Neuronal stem cell (in vitro differentiated cells): Measurements from ENCODE around the gene FCHO2.

Experiments
- DNase-seq: peaks from one replicate; pipeline ENCODE4 v3.0.0-alpha.2; 2013; ENCODE audit warnings: low spot score
- H2AFZ ChIP-seq: one replicate; pipeline ENCODE4 v1.6.1; 2013; ENCODE audit warnings: mild to moderate bottlenecking, low read length, inconsistent platforms
- H2AK5ac ChIP-seq: 2 replicates; pipeline ENCODE4 v1.6.1; 2013; ENCODE audit warnings: low read depth, mild to moderate bottlenecking, inconsistent platforms, low read length, moderate library complexity, mixed read lengths
- H2BK120ac ChIP-seq: 2 replicates; pipeline ENCODE4 v1.6.1; 2013; ENCODE audit warnings: low read depth, mild to moderate bottlenecking, inconsistent platforms, low read length, moderate library complexity, mixed read lengths
- H2BK12ac ChIP-seq: one replicate; pipeline ENCODE4 v1.6.1; 2013; ENCODE audit warnings: low read length, inconsistent platforms
- H2BK15ac ChIP-seq: 2 replicates; pipeline ENCODE4 v1.6.1; 2013; ENCODE audit warnings: mild to moderate bottlenecking, low read length, inconsistent platforms, mixed read lengths
- H2BK5ac ChIP-seq: one replicate; pipeline ENCODE4 v1.6.1; 2013; ENCODE audit warnings: inconsistent platforms, mild to moderate bottlenecking, low read length, moderate library complexity
- H3K14ac ChIP-seq: one replicate; pipeline ENCODE4 v1.6.1; 2013; ENCODE audit warnings: low read length, inconsistent platforms
- H3K18ac ChIP-seq: 2 replicates; pipeline ENCODE4 v1.6.1; 2013; ENCODE audit warnings: low read length, inconsistent platforms
- H3K23ac ChIP-seq: 2 replicates; pipeline ENCODE4 v1.6.1; 2013; ENCODE audit warnings: low read depth, mild to moderate bottlenecking, mixed read lengths, low read length, inconsistent platforms; ENCODE audit not compliant: poor library complexity
- H3K27ac ChIP-seq: replicated peaks from 3 replicates; pipeline ENCODE4 v1.5.1; 2013; ENCODE audit warnings: low read length, inconsistent platforms
- H3K27me3 ChIP-seq, 3 experiments: 2 replicates each; pipeline ENCODE4 v1.6.1; 2013; ENCODE audit warnings: low read length in 3 of 3, mild to moderate bottlenecking in 2 of 3, inconsistent platforms in 1 of 3, low read depth in 1 of 3, mixed read lengths in 1 of 3, moderate library complexity in 1 of 3; ENCODE audit not compliant: control insufficient read depth in 3 of 3, insufficient read depth in 3 of 3
- H3K36me3 ChIP-seq, 2 donors: replicated peaks in 1 of 2; 2 replicates each; pipeline ENCODE4 v1.6.1; 2013; ENCODE audit warnings: low read length in 2 of 2; ENCODE audit not compliant: control insufficient read depth in 2 of 2, insufficient read depth in 2 of 2
- H3K4ac ChIP-seq: 2 replicates; pipeline ENCODE4 v1.6.1; 2013; ENCODE audit warnings: inconsistent platforms, mild to moderate bottlenecking, low read length, moderate library complexity
- H3K4me1 ChIP-seq, 2 donors: 1 replicate in 1 of 2; 2 replicates in 1 of 2; pipeline ENCODE4 v1.6.1; 2013; ENCODE audit warnings: low read length in 2 of 2, low read depth in 1 of 2; ENCODE audit not compliant: control insufficient read depth in 2 of 2, insufficient read depth in 1 of 2
- H3K4me2 ChIP-seq: one replicate; pipeline ENCODE4 v1.6.1; 2013; ENCODE audit warnings: mild to moderate bottlenecking, low read length, inconsistent platforms; ENCODE audit not compliant: insufficient read depth, poor library complexity, severe bottlenecking
- H3K4me3 ChIP-seq, 2 donors: 2 replicates each; pipeline ENCODE4 v1.5.1; 2013; ENCODE audit warnings: low read length in 2 of 2, mild to moderate bottlenecking in 2 of 2, inconsistent platforms in 1 of 2, moderate library complexity in 1 of 2
- H3K79me1 ChIP-seq: one replicate; pipeline ENCODE4 v1.6.1; 2013; ENCODE audit warnings: low read depth, mild to moderate bottlenecking, inconsistent platforms, low read length, moderate library complexity
- H3K9ac ChIP-seq: one replicate; pipeline ENCODE4 v1.6.1; 2013; ENCODE audit warnings: mild to moderate bottlenecking, low read depth, low read length, inconsistent platforms; ENCODE audit not compliant: poor library complexity
- H3K9me3 ChIP-seq, 2 donors: replicated peaks in 1 of 2; 2 replicates each; pipeline versions ENCODE3 to v1.6.1; 2013; ENCODE audit warnings: low read length in 2 of 2, mild to moderate bottlenecking in 2 of 2, inconsistent platforms in 1 of 2, low read depth in 1 of 2, mixed read lengths in 1 of 2, moderate library complexity in 1 of 2; ENCODE audit not compliant: control insufficient read depth in 2 of 2, insufficient read depth in 1 of 2
- H4K8ac ChIP-seq: one replicate; pipeline ENCODE4 v1.6.1; 2013; ENCODE audit warnings: low read depth, mild to moderate bottlenecking, inconsistent platforms, low read length, moderate library complexity
- H4K91ac ChIP-seq: one replicate; pipeline ENCODE4 v1.6.1; 2013; ENCODE audit warnings: low read length, low read depth, mild to moderate bottlenecking, inconsistent platforms; ENCODE audit not compliant: poor library complexity
- WGBS, 2 donors: extraction: QIAGEN DNeasy Blood & Tissue Kit; methylation state at CpG; one replicate each; pipeline ENCODE4 v1.1.7; 2013; ENCODE audit warnings: missing lambda C conversion rate in 2 of 2, mixed read lengths in 1 of 2; ENCODE audit not compliant: insufficient read length in 2 of 2, insufficient replicate concordance in 1 of 2; ENCODE audit errors: extremely low coverage in 2 of 2; 5-methylcytosine and 5-hydroxymethylcytosine counted together

The FCHO2 gene

DNA sequence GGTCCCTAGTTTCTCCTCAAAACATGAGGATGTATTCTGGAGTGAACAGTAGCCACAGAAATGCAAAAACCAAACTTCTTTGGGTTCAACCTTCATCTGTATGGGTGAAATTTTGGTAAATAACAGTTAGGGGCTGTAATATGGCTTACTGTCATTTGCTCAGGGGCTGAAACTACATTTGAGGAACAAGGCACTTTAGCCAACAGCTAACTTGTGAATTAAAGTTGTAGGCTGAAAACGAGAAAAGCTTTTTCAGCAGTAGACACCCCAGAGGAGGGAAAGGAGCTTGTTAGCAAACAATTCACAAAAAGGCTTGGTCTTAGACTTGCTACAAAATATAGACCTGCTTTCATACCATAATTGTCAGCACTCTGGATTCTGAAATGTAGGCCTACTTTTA lies 171.1 kb downstream of the FCHO2 start:
- Histone ChIP-seq H3K27me3 (peaks cover 0 to 62% (median 4%) of the 10 kb centered on the region in 3 experiments), H3K79me1 (no peaks in the 10 kb centered on the region), H2AFZ (no peak overlapping the region), H3K27ac (no peak overlapping the region), H2BK12ac (no peak overlapping the region), H3K14ac (no peak overlapping the region), H4K91ac (no peak overlapping the region), H2BK120ac (no peak overlapping the region), H4K8ac (no peak overlapping the region), H2BK5ac (no peak overlapping the region), H3K9ac (no peak overlapping the region), H3K23ac (no peak overlapping the region), H3K18ac (no peak overlapping the region), H3K4me3 (no peak overlapping the region), H3K4me2 (no peak overlapping the region), H3K4ac (no peak overlapping the region), H3K4me1 (no peaks in the 10 kb centered on the region), H3K36me3 (no peaks in the 10 kb centered on the region), H2AK5ac (no peak overlapping the region), H2BK15ac (no peak overlapping the region), H3K9me3 (peaks cover 0 to 2% of the 10 kb centered on the region in 2 donors)
- no CpG with 5 or more reads among the region's 1 CpG for WGBS, 2 donors
- DNase-seq: no peak

DNA sequence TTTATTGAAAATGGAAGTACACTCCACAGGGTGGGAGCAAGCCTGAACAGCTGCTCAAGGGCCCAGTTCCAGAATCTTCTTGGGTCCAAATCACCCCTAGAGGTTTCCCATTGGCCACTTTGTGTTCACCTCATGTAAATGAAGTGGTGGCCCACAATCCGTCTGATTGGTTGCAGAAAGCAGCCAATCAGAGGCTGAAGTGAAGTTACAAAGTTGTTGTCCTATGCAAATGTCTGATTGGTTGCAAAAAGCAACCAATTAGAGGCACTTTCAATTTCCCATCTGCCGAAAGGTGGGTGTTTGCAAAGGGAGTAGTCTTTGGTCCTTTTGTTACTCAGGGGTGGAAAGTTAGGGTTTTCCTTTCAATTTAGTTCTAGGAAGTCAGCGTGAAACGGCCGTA lies 173.3 kb downstream of the FCHO2 start:
- no peaks in the 10 kb centered on the region for H3K79me1 ChIP-seq
- DNase-seq: no peak
- H3K27ac ChIP-seq: no peak overlapping the region
- H4K8ac ChIP-seq: no peak overlapping the region
- H3K14ac ChIP-seq: no peak overlapping the region
- no peak overlapping the region for H3K4me2 ChIP-seq
- H2BK120ac ChIP-seq: no peak overlapping the region
- no peak overlapping the region for H3K18ac ChIP-seq
- no peaks in the 10 kb centered on the region for H3K4me1 ChIP-seq
- no peak overlapping the region for H3K4ac ChIP-seq
- no peak overlapping the region for H3K9ac ChIP-seq
- no peak overlapping the region for H3K4me3 ChIP-seq
- H3K9me3 ChIP-seq: no peaks in the 10 kb centered on the region
- no peak overlapping the region for H4K91ac ChIP-seq
- no peak overlapping the region for H2BK5ac ChIP-seq
- H2BK12ac ChIP-seq: no peak overlapping the region
- H2AK5ac ChIP-seq: no peak overlapping the region
- H2BK15ac ChIP-seq: no peak overlapping the region
- peaks cover 0 to 40% (median 0%) of the 10 kb centered on the region in 3 experiments for H3K27me3 ChIP-seq
- H3K23ac ChIP-seq: no peak overlapping the region
- no peak overlapping the region for H2AFZ ChIP-seq
- H3K36me3 ChIP-seq: no peaks in the 10 kb centered on the region
- WGBS, 2 donors: no CpG with 5 or more reads among the region's 5 CpGs

DNA sequence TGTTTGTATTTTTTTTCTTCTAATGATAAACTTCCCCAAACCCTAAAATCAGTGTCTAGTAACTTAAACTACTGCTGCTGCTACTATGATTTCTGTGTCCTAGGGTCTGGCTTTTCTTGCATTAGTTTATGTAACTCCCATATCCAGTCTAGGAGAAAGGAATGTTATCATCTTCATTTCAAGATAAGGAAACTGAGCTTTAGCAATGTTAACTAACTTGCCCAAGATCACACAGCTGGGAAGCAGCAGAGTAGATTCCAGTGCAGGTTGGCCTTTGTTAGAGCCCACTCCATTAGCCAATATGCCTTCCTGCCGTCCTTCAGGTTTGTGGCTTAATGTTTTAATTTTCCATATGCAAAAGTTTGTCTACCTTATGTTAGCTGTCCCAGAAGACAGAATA lies 175.0 kb downstream of the FCHO2 start:
- no peak overlapping the region for H2BK12ac ChIP-seq
- no peaks in the 10 kb centered on the region for H3K79me1 ChIP-seq
- H4K8ac ChIP-seq: no peak overlapping the region
- H3K27ac ChIP-seq: no peak overlapping the region
- H3K4me3 ChIP-seq: no peak overlapping the region
- H3K9ac ChIP-seq: no peak overlapping the region
- peaks cover 0 to 27% (median 0%) of the 10 kb centered on the region in 3 experiments for H3K27me3 ChIP-seq
- no CpG with 5 or more reads among the region's 1 CpG for WGBS, 2 donors
- H2BK5ac ChIP-seq: no peak overlapping the region
- H3K9me3 ChIP-seq: no peaks in the 10 kb centered on the region
- no peaks in the 10 kb centered on the region for H3K36me3 ChIP-seq
- H3K4me1 ChIP-seq: no peaks in the 10 kb centered on the region
- no peak overlapping the region for H3K14ac ChIP-seq
- no peak overlapping the region for H2AK5ac ChIP-seq
- H3K23ac ChIP-seq: no peak overlapping the region
- H2BK120ac ChIP-seq: no peak overlapping the region
- no peak overlapping the region for H2AFZ ChIP-seq
- no peak overlapping the region for H3K18ac ChIP-seq
- no peak overlapping the region for H2BK15ac ChIP-seq
- no peak overlapping the region for H3K4ac ChIP-seq
- no peak overlapping the region for H3K4me2 ChIP-seq
- no peak overlapping the region for H4K91ac ChIP-seq
- DNase-seq: no peak

DNA sequence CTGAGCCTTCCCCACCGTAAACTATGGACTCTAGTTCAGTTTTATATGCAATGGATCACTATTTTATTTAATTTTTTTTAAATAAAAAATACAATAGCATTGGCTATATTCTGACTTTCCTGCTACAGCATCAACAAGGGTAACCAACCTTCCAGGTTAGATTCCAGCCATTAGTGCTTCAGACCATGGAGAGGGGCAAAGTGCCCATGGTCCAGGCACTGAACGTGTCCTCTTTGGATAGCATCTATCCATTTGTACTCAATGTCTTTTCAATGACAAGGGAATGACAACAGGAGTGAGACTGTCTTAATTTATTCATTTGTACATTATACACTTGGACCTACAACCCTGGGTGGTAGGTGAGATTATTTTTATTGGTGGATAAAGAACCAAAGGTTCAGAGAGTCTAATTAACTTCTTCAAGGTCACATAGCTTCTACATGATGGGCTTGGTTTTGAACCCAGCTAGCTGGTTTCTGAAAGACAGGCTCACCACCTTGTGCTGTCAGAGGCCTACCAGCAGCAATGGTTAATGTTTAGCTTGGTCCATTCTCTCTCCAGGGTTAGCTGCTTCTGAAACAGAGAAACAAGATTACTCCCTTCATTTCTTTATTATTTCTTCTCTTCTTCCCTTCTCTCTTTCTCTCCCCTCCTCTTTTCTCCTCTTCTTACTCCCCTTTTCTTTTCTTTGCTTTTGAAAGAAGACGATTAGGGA lies 176.0 kb downstream of the FCHO2 start:
- H2BK15ac ChIP-seq: no peak overlapping the region
- no CpG with 5 or more reads among the region's 3 CpGs for WGBS, 2 donors
- H2BK12ac ChIP-seq: no peak overlapping the region
- no peak overlapping the region for H3K27ac ChIP-seq
- H2BK5ac ChIP-seq: no peak overlapping the region
- H3K4ac ChIP-seq: no peak overlapping the region
- no peak overlapping the region for H3K18ac ChIP-seq
- no peaks in the 10 kb centered on the region for H3K9me3 ChIP-seq
- no peak overlapping the region for H2AFZ ChIP-seq
- peaks cover 0 to 16% (median 0%) of the 10 kb centered on the region in 3 experiments for H3K27me3 ChIP-seq
- no peak overlapping the region for H2AK5ac ChIP-seq
- H4K8ac ChIP-seq: no peak overlapping the region
- no peak overlapping the region for H3K9ac ChIP-seq
- H3K4me1 ChIP-seq: peaks cover 0 to 7% of the 10 kb centered on the region in 2 donors
- no peak overlapping the region for H4K91ac ChIP-seq
- H2BK120ac ChIP-seq: no peak overlapping the region
- no peak overlapping the region for H3K4me3 ChIP-seq
- no peak overlapping the region for H3K14ac ChIP-seq
- H3K23ac ChIP-seq: no peak overlapping the region
- H3K4me2 ChIP-seq: no peak overlapping the region
- no peak for DNase-seq
- no peaks in the 10 kb centered on the region for H3K79me1 ChIP-seq
- no peaks in the 10 kb centered on the region for H3K36me3 ChIP-seq
